Esophagus muscularis mucosa (tissue), 3 donors: Measurements from ENCODE around the gene AQP7.

Source experiments
- POLR2A ChIP-seq: fragments of 450-650 bp; IDR thresholded peaks from one replicate; pipeline ENCODE4 v1.6.1; 2017; ENCODE audit warnings: antibody characterized with exemption, moderate library complexity, mild to moderate bottlenecking, low read depth
- POLR2AphosphoS5 ChIP-seq, 2 donors: sonication (generic); formaldehyde crosslinking; IDR thresholded peaks; one replicate each; pipeline ENCODE4 v1.6.1; 2017; ENCODE audit warnings: antibody characterized with exemption in 2 of 2
- TF ChIP-seq, protein P1 (sequence below), 3 experiments: fragments of 200-600 bp in 2 of 3; fragments of 450-650 bp in 1 of 3; sonication (generic) in 2 of 3; IDR thresholded peaks; one replicate each; pipeline ENCODE4 v1.5.1; 2017 to 2019; ENCODE audit warnings: antibody characterized with exemption in 3 of 3, mild to moderate bottlenecking in 2 of 3, moderate library complexity in 1 of 3

DNA sequence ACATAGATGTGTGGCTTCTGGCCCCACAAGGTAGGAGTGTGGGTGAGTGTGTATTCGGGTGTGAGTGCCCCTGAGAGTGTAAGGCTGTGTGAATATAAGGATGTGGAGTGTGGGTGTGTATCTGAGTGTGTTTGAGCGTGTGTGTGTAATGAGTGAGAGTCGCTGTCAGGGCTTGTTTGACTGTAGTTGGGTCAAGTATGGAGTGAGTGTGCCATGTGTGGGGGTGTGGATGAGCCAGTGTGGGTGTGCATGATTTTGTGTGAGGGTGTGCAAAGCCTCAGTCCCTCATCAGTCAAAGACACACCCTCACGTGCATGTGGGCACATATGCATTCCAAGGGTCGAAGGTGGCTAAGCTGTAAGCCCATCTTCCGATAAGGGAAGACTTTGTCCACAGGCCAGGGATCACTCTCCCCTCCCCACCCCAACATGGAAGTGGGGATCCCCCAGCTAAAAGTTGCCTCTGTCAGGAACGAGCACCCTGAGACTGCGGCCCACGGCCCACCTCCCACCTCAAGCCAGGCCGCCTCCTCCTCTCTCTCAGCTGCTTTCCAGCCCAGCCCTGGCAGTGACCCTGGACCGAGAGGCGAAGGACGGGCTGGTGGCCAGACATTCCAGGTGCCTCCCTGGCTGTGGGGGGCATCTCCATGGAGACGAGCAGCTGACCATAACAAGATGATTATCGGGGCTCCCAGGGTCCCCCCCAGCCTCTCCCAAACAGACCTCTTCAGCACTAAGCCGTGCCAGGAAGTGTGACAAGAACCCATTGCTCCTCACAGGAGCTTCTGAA is 32.1 kb upstream of the AQP7 start:
- TF ChIP-seq, protein P1, sequence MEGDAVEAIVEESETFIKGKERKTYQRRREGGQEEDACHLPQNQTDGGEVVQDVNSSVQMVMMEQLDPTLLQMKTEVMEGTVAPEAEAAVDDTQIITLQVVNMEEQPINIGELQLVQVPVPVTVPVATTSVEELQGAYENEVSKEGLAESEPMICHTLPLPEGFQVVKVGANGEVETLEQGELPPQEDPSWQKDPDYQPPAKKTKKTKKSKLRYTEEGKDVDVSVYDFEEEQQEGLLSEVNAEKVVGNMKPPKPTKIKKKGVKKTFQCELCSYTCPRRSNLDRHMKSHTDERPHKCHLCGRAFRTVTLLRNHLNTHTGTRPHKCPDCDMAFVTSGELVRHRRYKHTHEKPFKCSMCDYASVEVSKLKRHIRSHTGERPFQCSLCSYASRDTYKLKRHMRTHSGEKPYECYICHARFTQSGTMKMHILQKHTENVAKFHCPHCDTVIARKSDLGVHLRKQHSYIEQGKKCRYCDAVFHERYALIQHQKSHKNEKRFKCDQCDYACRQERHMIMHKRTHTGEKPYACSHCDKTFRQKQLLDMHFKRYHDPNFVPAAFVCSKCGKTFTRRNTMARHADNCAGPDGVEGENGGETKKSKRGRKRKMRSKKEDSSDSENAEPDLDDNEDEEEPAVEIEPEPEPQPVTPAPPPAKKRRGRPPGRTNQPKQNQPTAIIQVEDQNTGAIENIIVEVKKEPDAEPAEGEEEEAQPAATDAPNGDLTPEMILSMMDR (IDR thresholded peaks at IDR 0.05), result no peak
- no peak for TF ChIP-seq POLR2AphosphoS5 (IDR thresholded peaks at IDR 0.05)
- TF ChIP-seq POLR2A, result no peak
